PC-9 (cell line): ENCODE data around the gene CPLX4.

ENCODE experiments used
- EZH2 ChIP-seq: fragments of 200-600 bp; sonication (generic); IDR thresholded peaks from 2 replicates; pipeline ENCODE4 v1.8.0; 2017; ENCODE audit warnings: antibody characterized with exemption, low read depth
- TF ChIP-seq, protein P1 (sequence below): fragments of 200-600 bp; sonication (generic); conservative IDR thresholded peaks from 2 replicates; pipeline ENCODE4 v1.6.1; 2017; ENCODE audit warnings: mixed run types, antibody characterized with exemption, mild to moderate bottlenecking, moderate library complexity

DNA sequence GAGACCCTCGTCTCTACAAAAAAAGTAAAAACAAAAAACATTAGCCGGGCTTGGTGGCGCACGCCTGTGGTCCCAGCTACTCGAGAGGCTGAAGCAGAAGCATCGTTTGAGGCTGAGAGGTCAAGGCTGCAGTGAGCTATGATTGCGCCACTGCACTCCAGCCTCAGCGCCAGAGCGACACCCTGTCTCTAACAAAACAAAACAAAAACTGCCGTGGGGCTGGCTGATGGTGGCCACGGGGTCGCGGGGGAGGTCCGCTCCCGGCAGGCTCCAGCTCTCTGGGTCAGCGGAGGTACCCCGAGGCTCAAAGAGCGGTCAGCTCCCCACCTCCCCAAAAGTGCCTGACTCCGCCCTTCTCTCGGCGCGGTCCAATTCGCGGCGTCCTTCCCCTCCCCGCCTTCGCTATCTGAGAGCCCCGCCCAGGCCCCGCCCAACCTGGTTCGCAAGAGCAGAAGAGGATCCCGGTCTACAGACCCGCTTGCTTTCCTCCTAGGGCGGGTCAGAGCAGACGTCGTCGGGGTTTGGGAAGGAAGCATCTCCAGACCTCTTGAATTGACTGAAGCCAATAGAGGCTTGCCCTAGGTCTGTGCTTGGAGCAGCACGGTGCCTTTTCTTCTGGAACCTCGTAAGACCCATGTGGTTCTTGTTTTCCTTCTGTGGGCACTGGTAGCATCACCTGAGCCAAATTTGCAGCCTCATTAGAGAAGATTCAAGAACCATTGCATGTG is 53.0 kb downstream of the CPLX4 start:
- TF ChIP-seq, protein P1, sequence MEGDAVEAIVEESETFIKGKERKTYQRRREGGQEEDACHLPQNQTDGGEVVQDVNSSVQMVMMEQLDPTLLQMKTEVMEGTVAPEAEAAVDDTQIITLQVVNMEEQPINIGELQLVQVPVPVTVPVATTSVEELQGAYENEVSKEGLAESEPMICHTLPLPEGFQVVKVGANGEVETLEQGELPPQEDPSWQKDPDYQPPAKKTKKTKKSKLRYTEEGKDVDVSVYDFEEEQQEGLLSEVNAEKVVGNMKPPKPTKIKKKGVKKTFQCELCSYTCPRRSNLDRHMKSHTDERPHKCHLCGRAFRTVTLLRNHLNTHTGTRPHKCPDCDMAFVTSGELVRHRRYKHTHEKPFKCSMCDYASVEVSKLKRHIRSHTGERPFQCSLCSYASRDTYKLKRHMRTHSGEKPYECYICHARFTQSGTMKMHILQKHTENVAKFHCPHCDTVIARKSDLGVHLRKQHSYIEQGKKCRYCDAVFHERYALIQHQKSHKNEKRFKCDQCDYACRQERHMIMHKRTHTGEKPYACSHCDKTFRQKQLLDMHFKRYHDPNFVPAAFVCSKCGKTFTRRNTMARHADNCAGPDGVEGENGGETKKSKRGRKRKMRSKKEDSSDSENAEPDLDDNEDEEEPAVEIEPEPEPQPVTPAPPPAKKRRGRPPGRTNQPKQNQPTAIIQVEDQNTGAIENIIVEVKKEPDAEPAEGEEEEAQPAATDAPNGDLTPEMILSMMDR, result no peak
- no peak for TF ChIP-seq EZH2
